Mucosa of descending colon (tissue), 3 donors: Measurements from ENCODE around the gene FADS1. TPM values are rescaled to one million over a fixed set of nuclear protein-coding genes. Genes with fewer than 3 reads are reported as not detected.

Experiments
- ATAC-seq: fragments of 200-7000 bp; cut with Tn5 transposase; one replicate; pipeline ENCODE4 v1.9.1; 2020; ENCODE audit warnings: mild to moderate bottlenecking, moderate library complexity
- DNase-seq, 3 donors: peaks; one replicate each; pipeline ENCODE4 v3.0.0-alpha.2; 2020
- H3K36me3 ChIP-seq: fragments of 200-600 bp; one replicate; pipeline ENCODE4 v1.8.0; 2021; ENCODE audit warnings: low read depth, mild to moderate bottlenecking
- H3K4me1 ChIP-seq: fragments of 200-600 bp; one replicate; pipeline ENCODE4 v1.8.0; 2021; ENCODE audit warnings: low read depth, mild to moderate bottlenecking
- H3K4me3 ChIP-seq: fragments of 200-600 bp; one replicate; pipeline ENCODE4 v1.8.0; 2021; ENCODE audit warnings: mild to moderate bottlenecking
- H3K9me3 ChIP-seq: fragments of 200-600 bp; one replicate; pipeline ENCODE4 v1.8.0; 2021; ENCODE audit warnings: mild to moderate bottlenecking
- intact Hi-C, 2 donors: fragments of 100-400 bp; cut with DNase I in 1 of 2; cut with micrococcal nuclease in 1 of 2; formaldehyde crosslinking; loops; one replicate each; pipeline versions ENCODE4 v1.11.0 to v1.11.1; 2022; cut with DNase I, micrococcal nuclease
- total RNA-seq, 3 donors: library from RNA; stranded (reverse); fragmentation: NEBNext Ultra II Directional in 2 of 3; extraction: Animal tissue kit (Norgen Biotek cat#: 25700) in 2 of 3; gene quantifications; one replicate each; pipeline versions ENCODE4 v1.2.1 to v1.2.4, GENCODE V29; 2021 to 2023
- TF ChIP-seq, protein P1 (sequence below): fragments of 200-600 bp; IDR thresholded peaks from one replicate; pipeline ENCODE4 v1.8.0; 2022; ENCODE audit warnings: antibody characterized with exemption, mild to moderate bottlenecking
- donor health status: DM: no; HTN: no; CAD: no; lungs with moderate emphysema.
- donor health status: DM: no; HTN: no; CAD: no.
- donor health status: DM: no; HTN: yes; CAD: no.

Gene FADS1
- total RNA-seq, 3 donors from 2014 or later, result 2.8 to 17.3 (median 7.3) TPM

DNA sequence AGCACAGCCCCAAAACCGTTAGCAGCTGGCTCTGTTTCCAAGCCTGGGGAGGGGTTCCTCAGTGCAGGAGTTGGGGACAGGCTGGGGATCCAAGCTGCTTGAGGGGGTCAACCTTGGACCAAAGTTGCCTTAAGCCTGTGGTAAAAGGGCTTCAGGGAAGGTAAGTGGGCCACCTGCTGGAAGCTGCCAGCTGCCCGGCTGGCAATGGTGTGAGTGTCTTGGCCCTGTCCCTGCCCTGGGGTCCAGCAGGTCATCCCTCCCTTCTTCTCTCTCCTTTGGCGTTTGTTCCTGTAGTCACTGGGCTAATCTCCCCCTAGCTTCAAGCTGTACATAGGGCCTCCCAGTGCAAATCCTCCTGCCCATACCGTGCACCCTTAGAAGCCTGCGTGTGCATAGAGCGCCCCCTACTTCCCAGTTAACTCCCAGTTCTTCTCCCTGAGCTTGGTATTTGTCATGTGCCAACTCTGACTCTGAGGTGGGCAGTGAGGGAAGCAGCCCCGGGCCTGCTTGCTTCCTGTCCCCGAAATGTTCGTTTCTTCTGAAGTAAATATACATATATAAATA is 28.8 kb downstream of the FADS1 start:
- TF ChIP-seq, protein P1, sequence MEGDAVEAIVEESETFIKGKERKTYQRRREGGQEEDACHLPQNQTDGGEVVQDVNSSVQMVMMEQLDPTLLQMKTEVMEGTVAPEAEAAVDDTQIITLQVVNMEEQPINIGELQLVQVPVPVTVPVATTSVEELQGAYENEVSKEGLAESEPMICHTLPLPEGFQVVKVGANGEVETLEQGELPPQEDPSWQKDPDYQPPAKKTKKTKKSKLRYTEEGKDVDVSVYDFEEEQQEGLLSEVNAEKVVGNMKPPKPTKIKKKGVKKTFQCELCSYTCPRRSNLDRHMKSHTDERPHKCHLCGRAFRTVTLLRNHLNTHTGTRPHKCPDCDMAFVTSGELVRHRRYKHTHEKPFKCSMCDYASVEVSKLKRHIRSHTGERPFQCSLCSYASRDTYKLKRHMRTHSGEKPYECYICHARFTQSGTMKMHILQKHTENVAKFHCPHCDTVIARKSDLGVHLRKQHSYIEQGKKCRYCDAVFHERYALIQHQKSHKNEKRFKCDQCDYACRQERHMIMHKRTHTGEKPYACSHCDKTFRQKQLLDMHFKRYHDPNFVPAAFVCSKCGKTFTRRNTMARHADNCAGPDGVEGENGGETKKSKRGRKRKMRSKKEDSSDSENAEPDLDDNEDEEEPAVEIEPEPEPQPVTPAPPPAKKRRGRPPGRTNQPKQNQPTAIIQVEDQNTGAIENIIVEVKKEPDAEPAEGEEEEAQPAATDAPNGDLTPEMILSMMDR, result peak; percentile 18
- no peak for ATAC-seq
- Histone ChIP-seq H3K36me3 (no peaks in the 10 kb centered on the region), H3K4me1 (peaks cover 8% of the 10 kb centered on the region), H3K4me3 (no peak overlapping the region), H3K9me3 (no peaks in the 10 kb centered on the region)
- intact Hi-C loops, result no loop called here
- peak in 2 of 3 donors; percentile 17 to 65 for DNase-seq

DNA sequence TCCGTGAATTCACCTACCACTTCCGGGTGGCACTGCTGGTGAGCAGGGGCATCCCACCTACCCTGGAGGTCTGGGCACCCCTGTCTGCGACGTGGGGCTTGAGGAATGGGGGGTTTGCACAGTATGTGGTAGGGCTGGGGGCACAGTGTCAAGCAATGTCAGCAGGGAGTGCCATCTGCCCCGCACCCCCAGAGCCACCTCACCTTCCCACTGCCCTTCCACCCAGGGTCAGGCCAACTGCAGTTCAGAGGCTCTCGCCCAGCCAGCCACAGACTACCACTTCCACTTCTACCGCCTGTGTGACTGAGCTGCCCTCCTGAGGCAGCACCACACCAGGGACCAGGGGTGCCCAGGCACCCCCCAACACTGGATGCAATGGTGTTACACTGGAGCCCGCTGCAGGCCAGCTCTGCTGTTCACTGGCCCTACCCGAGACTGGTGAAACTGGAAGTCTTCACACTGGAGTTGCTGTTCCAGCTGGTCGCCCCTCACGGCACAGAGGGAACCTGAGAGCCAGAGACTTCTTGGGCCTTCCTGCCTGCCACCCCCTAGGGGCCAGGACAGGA is 30.9 kb downstream of the FADS1 start:
- Histone ChIP-seq H3K4me3 (no peak overlapping the region), H3K36me3 (no peaks in the 10 kb centered on the region), H3K9me3 (no peaks in the 10 kb centered on the region), H3K4me1 (no peaks in the 10 kb centered on the region)
- ATAC-seq, result no peak
- intact Hi-C loops, result no loop called here
- TF ChIP-seq, protein P1, result no peak
- no peak for DNase-seq

DNA sequence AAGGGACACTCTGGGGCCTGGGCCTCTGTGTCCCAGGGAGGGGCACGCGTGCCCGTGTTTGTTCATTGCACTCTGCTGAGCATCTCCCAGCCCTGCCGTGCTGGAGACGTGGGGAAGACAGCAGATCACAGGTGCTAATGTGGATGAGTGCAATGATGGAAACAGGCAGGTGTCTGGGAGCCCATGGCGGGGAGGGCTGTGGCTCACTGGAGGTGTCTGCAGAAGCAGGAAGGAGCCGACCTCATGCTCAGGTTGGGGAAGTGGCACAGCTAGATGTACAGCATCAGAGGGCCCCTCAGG is 32.3 kb downstream of the FADS1 start:
- no peaks in the 10 kb centered on the region for H3K36me3 ChIP-seq
- H3K4me3 ChIP-seq, result no peak overlapping the region
- no peaks in the 10 kb centered on the region for H3K4me1 ChIP-seq
- ATAC-seq (no peak), DNase-seq (no peak)
- H3K9me3 ChIP-seq, result no peaks in the 10 kb centered on the region
- intact Hi-C loops, result no loop called here
- TF ChIP-seq, protein P1, result no peak

DNA sequence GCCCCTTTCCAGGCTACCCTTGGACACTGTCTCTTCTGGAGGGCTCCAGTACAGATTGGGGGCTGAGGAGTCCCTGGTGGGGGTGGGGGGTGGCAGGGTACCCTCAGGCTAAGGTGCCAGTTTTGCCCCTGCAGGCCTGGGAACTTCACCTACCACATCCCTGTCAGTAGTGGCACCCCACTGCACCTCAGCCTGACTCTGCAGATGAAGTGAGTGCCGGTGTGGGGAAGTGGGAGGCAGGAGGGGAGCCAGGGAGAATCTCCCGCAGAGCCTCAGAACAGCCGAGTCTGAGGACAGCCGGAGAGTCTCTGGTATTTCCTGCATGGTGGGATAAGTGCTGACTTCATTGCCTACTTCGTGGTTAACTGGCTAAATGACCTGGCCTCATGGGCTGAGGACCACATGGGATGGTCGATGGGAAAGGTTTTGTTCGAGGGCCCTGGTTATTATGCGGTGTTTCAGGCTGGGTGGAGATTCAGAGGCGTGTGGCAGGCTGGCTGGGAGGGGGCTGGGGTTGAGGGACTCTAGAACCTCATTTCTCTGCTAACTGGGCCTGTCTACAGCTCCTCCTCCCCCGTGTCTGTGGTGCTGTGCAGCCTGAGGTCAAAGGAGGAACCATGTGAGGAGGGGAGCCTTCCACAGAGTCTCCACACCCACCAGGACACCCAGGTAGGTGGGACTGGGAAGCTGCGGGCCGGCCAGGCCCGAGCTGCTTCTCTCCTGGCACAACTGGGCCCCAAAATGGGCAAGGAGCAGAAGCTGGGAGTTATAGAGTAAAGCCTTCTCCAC is 32.9 kb downstream of the FADS1 start:
- DNase-seq (peak in 1 of 3 donors; percentile 31), ATAC-seq (no peak)
- intact Hi-C loops, result no loop called here
- TF ChIP-seq, protein P1, result no peak
- Histone ChIP-seq H3K4me1 (no peaks in the 10 kb centered on the region), H3K36me3 (no peaks in the 10 kb centered on the region), H3K9me3 (no peaks in the 10 kb centered on the region), H3K4me3 (no peak overlapping the region)

DNA sequence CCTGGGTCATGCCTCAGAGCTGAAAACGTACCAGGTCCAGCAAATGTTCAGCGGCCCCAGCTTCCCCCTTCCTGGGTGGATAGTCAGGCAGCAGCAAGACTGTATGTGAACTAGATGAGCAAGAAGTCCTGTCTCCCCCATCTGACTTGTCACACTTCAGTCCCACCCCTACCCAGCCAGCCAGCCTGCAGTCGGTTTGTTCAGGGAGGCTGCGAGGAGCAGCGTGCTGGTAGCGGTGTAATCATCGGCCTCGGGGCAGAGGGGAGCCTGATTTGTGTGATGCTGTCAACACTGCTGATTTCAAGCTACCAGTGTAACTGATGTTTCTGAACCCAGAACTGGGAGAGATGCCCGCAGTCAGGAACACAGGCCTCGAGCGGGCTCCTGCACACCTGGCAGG is 34.0 kb downstream of the FADS1 start:
- no peak for ATAC-seq

More for the DNA sequence above, 34.0 kb downstream of the FADS1 start:
- Histone ChIP-seq H3K9me3 (no peaks in the 10 kb centered on the region), H3K36me3 (no peaks in the 10 kb centered on the region), H3K4me1 (no peaks in the 10 kb centered on the region), H3K4me3 (no peak overlapping the region)
- peak in 1 of 3 donors; percentile 32 for DNase-seq
- TF ChIP-seq, protein P1, result no peak
- intact Hi-C loops, result no loop called here
